ENCODE measurements around the gene CYP8B1.

CYP8B1 gene

GRCh38 chr3:42875325-42876151, at the start of gene CYP8B1:
TSS of gene CYP8B1 (minus strand) at chr3:42875879. CDS start at chr3:42875816, 63 bp downstream.
- no peak for DNase-seq

- no peak for DNase-seq
These were observed 47.9 kb upstream of the CYP8B1 start for GRCh38 chr3:42923606-42924005.

- no peak for DNase-seq
These were observed 39.3 kb upstream of the CYP8B1 start for GRCh38 chr3:42914771-42915515.

DNA sequence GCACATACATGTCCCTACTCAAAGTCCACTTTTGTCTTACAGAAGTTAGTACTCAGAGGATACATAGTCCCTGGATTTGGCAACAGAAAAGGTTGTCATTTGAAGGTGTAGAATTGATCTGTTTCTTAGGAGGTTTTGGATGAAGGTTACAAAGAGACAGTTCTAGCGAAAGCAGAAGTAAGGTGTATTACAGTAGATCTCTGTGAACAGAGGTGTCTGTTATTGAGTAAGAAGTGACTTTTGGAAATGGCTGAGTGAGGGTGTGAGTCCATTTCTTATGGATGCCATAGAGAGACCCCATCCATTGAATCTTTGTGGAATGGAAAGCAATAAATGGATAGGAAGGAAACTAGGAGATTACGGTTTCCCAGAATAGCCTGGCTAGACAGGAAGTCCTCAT, 35.9 kb upstream of the CYP8B1 start:
- no peak for DNase-seq

DNA sequence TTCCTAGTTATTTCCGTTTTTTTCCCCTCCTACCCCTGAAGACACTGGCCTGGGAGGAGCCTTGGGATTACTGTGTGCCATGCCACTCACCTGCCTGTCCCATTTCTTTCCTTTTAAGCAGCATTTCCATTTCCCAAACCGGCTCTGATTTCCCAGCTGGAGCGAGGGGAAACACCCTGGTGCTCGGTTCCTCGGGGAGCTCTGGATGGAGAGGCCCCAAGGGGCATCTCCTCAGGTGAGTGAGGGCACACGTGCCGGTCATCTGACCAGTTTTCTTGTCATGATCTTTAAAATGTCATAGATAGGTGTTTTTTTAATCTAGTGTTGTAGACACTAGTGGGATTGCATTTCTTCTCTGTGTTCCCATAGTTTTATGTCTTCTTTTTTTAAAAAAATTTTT, 33.0 kb upstream of the CYP8B1 start:
- DNase-seq, result no peak

DNA sequence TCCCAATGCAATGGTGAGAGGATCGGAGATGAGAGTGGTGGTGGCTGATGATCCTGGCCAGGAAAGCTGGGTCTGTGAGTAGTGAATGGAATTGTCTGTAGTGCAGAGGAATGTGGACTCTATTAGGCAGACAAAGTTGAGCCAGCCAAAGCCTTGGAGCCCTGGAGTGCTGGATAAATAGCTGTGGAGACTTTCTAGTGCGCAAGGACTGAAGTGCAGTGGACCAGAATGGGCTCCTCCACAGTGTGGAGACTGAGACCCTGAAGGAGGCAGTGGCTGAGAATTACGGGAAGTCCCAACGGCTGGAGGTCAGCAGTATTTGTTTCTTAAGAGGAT, 31.1 kb upstream of the CYP8B1 start:
- no peak for DNase-seq

- no peak for DNase-seq
These were observed 30.6 kb upstream of the CYP8B1 start, which contains the start of gene ZNF662 for GRCh38 chr3:42906070-42906847. TSS of gene ZNF662 (plus strand) at chr3:42906142. CDS start at chr3:42908115, 1,973 bp downstream.

DNA sequence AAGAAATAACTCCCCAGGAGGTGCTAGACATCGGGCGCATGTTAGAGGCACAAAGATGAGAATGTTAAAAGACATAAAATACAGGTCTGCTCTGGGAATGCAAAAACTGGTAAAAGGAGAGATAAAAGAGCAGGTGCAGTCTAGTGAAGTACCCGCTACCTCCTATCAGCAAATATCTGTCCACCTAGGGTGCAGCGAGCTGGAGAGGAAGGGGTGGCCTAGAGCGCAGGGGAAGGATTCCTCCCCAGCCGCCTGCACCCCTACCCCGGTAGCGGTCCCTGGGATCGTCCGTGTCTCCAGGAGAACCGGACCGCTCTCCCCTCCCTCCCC, 30.0 kb upstream of the CYP8B1 start:
- no peak for DNase-seq

DNA sequence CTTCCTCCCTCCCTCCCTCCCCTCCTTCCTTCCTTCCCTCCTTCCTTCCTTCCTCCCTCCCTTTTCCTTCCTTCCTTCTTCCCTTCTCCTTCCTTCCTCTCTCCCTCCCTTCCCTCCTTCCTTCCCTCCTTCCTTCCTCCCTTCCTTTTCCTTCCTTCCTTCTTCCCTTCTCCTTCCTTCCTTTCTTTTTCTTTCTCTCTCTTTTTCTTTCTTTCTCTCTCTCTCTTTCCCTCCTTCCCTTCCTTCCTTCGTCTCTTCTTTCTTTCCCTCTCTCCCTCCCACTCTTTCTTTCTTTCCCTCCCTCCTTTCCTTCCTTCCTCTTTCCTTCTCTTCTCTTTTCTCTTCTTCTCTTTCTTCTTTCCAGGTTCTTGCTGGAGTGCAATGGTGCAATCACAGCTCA, 28.4 kb upstream of the CYP8B1 start:
- no peak for DNase-seq

DNA sequence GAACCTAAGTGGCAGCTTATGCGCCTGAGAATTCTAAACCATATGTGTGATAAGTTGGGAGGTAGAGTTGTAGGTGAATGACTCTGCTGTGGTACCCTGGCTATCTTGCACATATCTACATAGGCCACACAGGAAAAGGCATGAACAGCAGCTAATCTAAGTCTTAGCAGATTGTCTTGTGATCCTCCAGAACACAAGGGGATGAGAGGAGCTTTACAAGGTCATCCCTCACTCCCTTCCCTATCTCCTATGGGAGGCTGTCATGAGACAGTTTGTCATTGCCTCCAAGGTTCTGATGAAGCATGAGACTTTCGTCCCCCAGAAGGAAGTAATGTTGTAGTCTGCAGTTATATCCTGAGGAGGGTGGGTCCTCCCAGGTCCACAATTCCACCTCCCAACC, 26.6 kb upstream of the CYP8B1 start:
- no peak for DNase-seq

GRCh38 chr3:42901073-42901415, 25.4 kb upstream of the CYP8B1 start:
- DNase-seq, result no peak

DNA sequence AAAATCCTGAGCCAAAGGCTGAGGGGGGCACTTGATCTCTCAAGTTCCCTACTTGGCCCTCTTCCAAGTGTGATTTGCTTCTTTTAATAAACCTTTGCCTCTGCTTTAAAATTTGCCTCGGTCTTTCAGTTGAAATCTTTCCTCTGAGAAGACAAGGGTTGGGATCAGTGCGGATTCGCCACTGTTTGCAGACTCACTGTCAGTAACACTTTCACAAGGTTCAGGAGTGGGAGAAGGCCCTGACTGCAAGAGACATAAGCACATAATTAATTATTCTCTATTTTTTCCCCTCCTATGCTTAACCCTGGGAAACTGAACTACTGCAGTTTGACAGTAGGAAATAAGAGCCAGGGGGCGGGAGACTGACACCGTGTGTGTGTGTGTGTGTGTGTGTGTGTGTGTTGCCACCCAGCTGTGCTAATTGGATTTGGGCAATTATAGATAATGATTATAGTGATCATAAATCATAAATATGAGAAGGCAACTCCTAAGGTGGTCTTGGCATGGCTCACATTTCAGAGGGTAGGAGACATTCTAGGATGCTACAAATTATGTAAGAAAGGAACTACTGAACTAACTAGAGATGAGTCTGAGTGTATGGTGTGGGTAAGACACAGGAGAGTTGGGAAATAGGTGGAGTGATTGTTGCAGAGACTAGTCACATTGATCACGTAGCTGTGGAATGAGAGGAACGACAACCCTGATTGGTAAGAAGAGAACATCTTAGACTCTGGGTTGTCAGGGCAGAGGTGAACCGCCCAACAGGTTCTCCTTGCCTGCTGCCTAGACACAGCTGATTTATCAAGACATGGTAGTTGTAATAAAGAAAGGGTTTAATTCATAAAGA, 24.8 kb upstream of the CYP8B1 start:
- DNase-seq, result no peak

GRCh38 chr3:42898896-42899675, 23.4 kb upstream of the CYP8B1 start:
- no peak for DNase-seq

- no peak for DNase-seq
These were observed 19.8 kb upstream of the CYP8B1 start for GRCh38 chr3:42895580-42895868.

DNA sequence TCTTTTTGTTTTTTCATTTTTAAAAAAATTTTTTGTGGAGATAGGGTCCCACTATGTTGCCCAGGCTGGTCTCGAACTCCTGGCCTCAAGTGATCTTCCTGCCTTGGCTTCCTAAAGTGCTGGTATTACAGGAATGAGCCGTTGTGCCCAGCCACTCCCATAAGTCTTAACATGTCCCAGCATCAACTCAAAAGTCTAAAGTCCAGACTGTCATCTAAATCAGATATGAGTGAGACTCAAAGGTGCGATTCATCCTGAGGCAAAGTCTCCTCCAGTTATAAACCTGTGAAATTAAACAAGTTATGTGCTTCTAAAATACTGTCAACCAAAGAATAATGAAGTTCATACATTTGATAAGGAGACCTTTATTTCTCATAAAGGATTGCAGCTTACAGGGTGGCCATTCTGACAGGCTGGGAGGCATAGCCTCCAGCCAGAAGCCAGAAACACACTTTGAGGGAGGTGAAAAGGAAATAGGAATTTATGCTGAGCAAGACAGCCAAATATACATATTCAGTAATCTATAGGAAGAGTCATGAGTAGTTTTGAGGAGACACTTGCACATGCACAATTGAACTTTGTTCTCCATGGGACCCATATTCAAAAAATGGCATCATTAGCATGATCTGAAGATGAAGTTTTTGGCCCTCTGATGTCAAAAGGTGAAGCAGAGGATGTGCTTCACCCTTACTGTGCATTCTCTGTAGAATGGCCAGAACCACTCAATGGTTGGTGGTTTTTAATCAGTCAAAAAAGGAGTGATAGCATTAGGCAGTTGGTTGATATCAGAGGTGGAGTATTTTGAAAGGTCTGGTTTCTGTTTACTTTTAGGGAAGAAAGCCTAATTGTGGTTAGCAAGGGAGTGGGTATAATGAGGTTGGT, 19.3 kb upstream of the CYP8B1 start:
- no peak for DNase-seq

- no peak for DNase-seq
These were observed 17.1 kb upstream of the CYP8B1 start for GRCh38 chr3:42892807-42893206.

GRCh38 chr3:42892169-42892568, 16.5 kb upstream of the CYP8B1 start:
- no peak for DNase-seq

DNA sequence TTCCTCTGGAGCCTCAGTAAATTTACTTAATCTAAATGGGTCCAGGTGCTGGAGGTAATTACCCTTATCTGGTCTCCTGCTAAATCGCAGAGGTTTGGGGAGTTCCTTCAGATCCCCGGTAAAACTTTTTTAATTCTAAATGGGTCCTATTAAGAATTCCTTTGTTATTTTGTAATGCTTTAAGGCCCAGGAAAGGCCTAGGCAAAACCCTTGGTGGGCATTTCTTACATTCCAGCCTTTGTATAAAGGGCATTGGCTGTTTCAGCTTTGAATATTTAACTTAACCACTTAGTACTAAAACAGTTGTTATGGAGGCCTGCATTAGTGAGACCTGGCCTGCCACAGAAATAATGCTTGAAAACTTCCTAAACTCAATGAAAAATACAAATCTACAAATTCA, 15.4 kb upstream of the CYP8B1 start:
- no peak for DNase-seq

- no peak for DNase-seq
These were observed 11.4 kb upstream of the CYP8B1 start for GRCh38 chr3:42887084-42887483.

DNA sequence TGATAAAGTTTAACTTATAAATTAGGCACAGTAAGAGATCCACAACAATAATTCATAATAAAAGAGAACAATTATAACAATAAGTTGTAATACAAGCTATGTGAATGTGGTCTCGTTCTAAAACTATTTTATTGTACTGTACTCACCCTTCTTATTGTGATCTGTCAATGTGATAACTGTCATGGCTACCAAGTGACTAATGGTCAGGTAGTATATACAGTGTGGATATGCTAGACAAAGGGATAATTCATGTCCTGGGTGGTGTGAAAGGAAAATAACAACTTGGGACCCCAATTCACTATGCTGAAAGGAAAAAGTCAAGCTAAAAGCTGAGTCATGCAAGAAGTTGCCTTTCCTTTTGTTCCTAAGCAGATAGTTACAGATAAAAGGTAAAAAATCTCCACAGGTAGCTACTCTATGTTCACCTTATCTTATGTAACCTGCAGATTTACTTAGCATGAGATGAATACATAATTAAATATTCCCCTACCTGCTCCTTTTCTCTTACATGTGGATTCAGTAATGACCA, 10.7 kb upstream of the CYP8B1 start:
- no peak for DNase-seq

- no peak for DNase-seq
These were observed 8.6 kb upstream of the CYP8B1 start for GRCh38 chr3:42884324-42884723.

All from CD4-positive, alpha-beta T cell treated with Interleukin-15 for 1 hour (primary cell).